Peyer's patch (tissue), 4 donors: Measurements from ENCODE around the gene FIGNL2. TPM values are rescaled to one million over a fixed set of nuclear protein-coding genes. Genes with fewer than 3 reads are reported as not detected.

Source experiments
- DNase-seq, 3 donors: peaks; one replicate each; pipeline ENCODE4 v3.0.0-alpha.2; 2017 to 2019
- H3K27ac ChIP-seq, 4 donors: fragments of 200-600 bp; sonication (generic); one replicate each; pipeline ENCODE4 v1.5.1; 2016 to 2019
- H3K27me3 ChIP-seq, 2 donors: fragments of 200-600 bp; sonication (generic); one replicate each; pipeline ENCODE4 v1.5.1; 2019
- H3K36me3 ChIP-seq, 3 donors: fragments of 200-600 bp; sonication (generic); one replicate each; pipeline ENCODE4 v1.5.1; 2016 to 2019
- H3K4me1 ChIP-seq, 4 donors: fragments of 200-600 bp; sonication (generic); one replicate each; pipeline ENCODE4 v1.5.1; 2016 to 2019
- H3K4me3 ChIP-seq, 4 donors: fragments of 200-600 bp; sonication (generic); 1 replicate in 3 of 4; 2 replicates in 1 of 4; pipeline ENCODE4 v1.5.1; 2016 to 2019; ENCODE audit warnings: mild to moderate bottlenecking in 1 of 4
- H3K9me3 ChIP-seq, 4 donors: fragments of 200-600 bp; sonication (generic); one replicate each; pipeline ENCODE4 v1.5.1; 2016 to 2019; ENCODE audit warnings: mild to moderate bottlenecking in 1 of 4
- CTCF ChIP-seq, 6 experiments: fragments of 450-650 bp in 4 of 6; fragments of 200-600 bp in 2 of 6; sonication (generic) in 1 of 6; IDR thresholded peaks; one replicate each; pipeline ENCODE4 v1.5.1; 2017 to 2019; ENCODE audit warnings: antibody characterized with exemption in 6 of 6, mild to moderate bottlenecking in 3 of 6, moderate library complexity in 1 of 6
- POLR2A ChIP-seq, 2 donors: fragments of 450-650 bp; IDR thresholded peaks; one replicate each; pipeline ENCODE4 v1.5.1; 2017; ENCODE audit warnings: antibody characterized with exemption in 2 of 2, mild to moderate bottlenecking in 2 of 2, moderate library complexity in 2 of 2
- total RNA-seq, 4 donors: library from RNA; depleted of rRNA; stranded (reverse); fragments of >200 nt; gene quantifications; one replicate each; pipeline ENCODE4 v1.1.0, GENCODE V29; 2016

Gene FIGNL2
- total RNA-seq, 4 donors from 2014 or later = 0.19 TPM; not detected in 3

GRCh38 chr12:51866324-51866723 is 17.8 kb upstream of the FIGNL2 start:
- Histone ChIP-seq H3K9me3 (no peaks in the 10 kb centered on the region), H3K27ac (no peak overlapping the region), H3K4me1 (peaks cover 0 to 27% (median 10%) of the 10 kb centered on the region in 4 donors), H3K4me3 (no peak overlapping the region), H3K27me3 (peaks cover 0 to 18% of the 10 kb centered on the region in 2 donors), H3K36me3 (no peaks in the 10 kb centered on the region)
- DNase-seq = no peak
- TF ChIP-seq CTCF (IDR thresholded peaks at IDR 0.05) = no peak

GRCh38 chr12:51865757-51866270 is 17.3 kb upstream of the FIGNL2 start:
- H3K27me3 ChIP-seq = peaks cover 0 to 18% of the 10 kb centered on the region in 2 donors

GRCh38 chr12:51864833-51865670 is 16.5 kb upstream of the FIGNL2 start:
- Histone ChIP-seq H3K27ac (no peak overlapping the region), H3K4me3 (no peak overlapping the region), H3K4me1 (peaks cover 0 to 27% (median 10%) of the 10 kb centered on the region in 4 donors), H3K36me3 (no peaks in the 10 kb centered on the region), H3K27me3 (peaks cover 0 to 18% of the 10 kb centered on the region in 2 donors), H3K9me3 (no peaks in the 10 kb centered on the region)
- DNase-seq = no peak
- TF ChIP-seq POLR2A (IDR thresholded peaks at IDR 0.05) (no peak), CTCF (IDR thresholded peaks at IDR 0.05) (no peak)

More at GRCh38 chr12:51865757-51866270, 17.3 kb upstream of the FIGNL2 start:
- H3K9me3 ChIP-seq = no peaks in the 10 kb centered on the region
- no peak overlapping the region for H3K4me3 ChIP-seq
- peaks cover 0 to 27% (median 10%) of the 10 kb centered on the region in 4 donors for H3K4me1 ChIP-seq
- no peaks in the 10 kb centered on the region for H3K36me3 ChIP-seq
- H3K27ac ChIP-seq = no peak overlapping the region
- DNase-seq = no peak
- TF ChIP-seq POLR2A (IDR thresholded peaks at IDR 0.05) (no peak), CTCF (IDR thresholded peaks at IDR 0.05) (no peak)

GRCh38 chr12:51863933-51864832 is 15.7 kb upstream of the FIGNL2 start:
- peaks cover 0 to 13% of the 10 kb centered on the region in 2 donors for H3K27me3 ChIP-seq
- H3K27ac ChIP-seq = no peak overlapping the region
- TF ChIP-seq CTCF (IDR thresholded peaks at IDR 0.05) (no peak), POLR2A (IDR thresholded peaks at IDR 0.05) (no peak)
- H3K4me1 ChIP-seq = peaks cover 0 to 26% (median 9%) of the 10 kb centered on the region in 4 donors
- H3K36me3 ChIP-seq = no peaks in the 10 kb centered on the region
- peak overlapping the region; percentile 8 to 30 (median 28) for H3K4me3 ChIP-seq
- no peaks in the 10 kb centered on the region for H3K9me3 ChIP-seq
- no peak for DNase-seq

GRCh38 chr12:51863363-51863932 is 14.9 kb upstream of the FIGNL2 start:
- peaks cover 0 to 19% (median 7%) of the 10 kb centered on the region in 4 donors for H3K4me1 ChIP-seq
- TF ChIP-seq CTCF (IDR thresholded peaks at IDR 0.05) = no peak
- TF ChIP-seq POLR2A (IDR thresholded peaks at IDR 0.05) = no peak
- H3K27me3 ChIP-seq = peaks cover 0 to 9% of the 10 kb centered on the region in 2 donors
- H3K27ac ChIP-seq = no peak overlapping the region
- H3K9me3 ChIP-seq = no peaks in the 10 kb centered on the region
- peak overlapping the region in 2 of 4 donors; percentile 27 to 30 for H3K4me3 ChIP-seq
- no peak for DNase-seq
- H3K36me3 ChIP-seq = no peaks in the 10 kb centered on the region
